ENCODE data around the gene SGIP1.

Gene SGIP1

GRCh38 chr1:66605419-66605997 is 71.6 kb downstream of the SGIP1 start:
- no peak for DNase-seq (ENCODE audit: low read depth in 2 of 2)

- DNase-seq (ENCODE audit: low read depth in 2 of 2): no peak
Observed at GRCh38 chr1:66606362-66607065, 72.6 kb downstream of the SGIP1 start.

DNA sequence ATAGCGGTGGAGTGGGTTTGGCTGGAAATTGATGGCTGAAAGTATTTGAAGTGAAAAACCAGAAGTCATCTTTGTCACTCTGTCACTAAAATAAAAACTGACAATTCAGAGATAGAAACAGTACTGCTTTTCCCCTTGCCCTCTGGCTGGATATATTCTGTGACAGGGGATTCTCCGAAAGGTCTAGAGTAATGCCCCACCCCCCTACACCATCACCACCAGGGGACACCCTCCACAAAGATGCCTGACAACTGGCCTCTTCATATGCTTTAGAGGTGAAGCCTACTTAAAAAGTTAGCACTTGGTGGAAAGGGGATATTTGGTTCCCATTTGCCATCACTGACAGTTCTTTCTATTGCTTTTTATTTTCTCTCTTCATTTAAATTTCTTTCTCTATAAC is 73.5 kb downstream of the SGIP1 start:
- DNase-seq (ENCODE audit: low read depth in 2 of 2): no peak

DNA sequence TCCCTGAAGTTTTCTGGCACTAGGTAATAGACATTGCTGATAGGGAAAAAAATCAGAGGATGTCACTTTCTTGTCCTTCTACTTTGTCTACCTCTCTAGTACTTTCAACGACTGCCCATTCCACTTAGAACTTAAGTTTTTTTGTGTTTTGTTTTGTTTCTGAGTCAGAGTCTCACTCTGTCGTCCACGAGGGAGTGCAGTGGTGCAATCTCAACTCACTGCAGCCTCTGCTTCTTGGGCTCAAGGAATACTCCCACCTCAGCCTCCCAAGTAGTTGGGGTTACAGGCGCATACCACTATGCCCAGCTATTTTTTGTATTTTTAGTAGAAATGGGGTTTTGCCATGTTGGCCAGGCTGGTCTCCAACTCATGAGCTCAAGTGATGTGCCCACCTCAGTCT is 79.2 kb downstream of the SGIP1 start:
- DNase-seq (ENCODE audit: low read depth in 2 of 2): no peak

- DNase-seq (ENCODE audit: low read depth in 2 of 2): no peak
Observed at GRCh38 chr1:66617362-66618184, 83.6 kb downstream of the SGIP1 start.

DNA sequence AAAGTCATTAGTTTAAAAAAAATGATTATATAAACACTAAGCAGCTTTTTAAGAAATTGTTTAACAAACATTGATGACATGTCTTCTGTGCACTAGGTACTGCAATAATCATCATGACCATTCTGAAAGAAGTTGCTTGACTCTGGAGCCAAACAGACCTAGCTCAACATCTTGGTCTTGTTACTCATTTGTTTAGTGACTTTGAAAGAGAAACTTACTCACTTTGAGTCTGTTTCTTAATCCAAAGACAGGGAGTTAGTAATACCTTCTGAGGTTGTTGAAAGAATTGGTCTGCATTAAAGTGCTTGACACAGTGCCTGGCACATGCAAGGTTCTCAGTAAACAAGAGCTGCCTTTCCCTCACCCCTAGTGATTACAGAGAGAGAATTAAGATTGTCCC is 84.4 kb downstream of the SGIP1 start:
- DNase-seq (ENCODE audit: low read depth in 2 of 2): no peak

DNA sequence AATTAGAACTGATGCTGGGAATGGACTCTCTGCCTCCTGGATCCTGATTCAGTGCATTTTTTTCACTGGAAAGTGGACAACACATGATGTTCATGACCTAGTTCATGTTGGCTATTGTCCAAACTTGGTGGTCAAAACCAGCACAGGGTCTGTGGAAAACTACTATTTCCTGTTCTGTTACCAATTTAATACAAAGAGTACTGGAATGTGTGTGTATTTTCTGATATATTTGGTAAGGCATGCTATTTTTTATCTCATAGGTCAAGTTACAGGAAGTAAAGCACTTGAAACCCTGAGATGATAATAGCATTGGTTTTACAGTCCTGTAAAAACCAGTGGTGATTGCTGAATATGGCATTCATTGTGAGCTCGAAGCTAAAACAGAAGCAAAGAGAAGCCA is 89.9 kb downstream of the SGIP1 start:
- no peak for DNase-seq (ENCODE audit: low read depth in 2 of 2)

- DNase-seq (ENCODE audit: low read depth in 2 of 2): no peak
Observed at GRCh38 chr1:66624412-66625060, 90.6 kb downstream of the SGIP1 start.

DNA sequence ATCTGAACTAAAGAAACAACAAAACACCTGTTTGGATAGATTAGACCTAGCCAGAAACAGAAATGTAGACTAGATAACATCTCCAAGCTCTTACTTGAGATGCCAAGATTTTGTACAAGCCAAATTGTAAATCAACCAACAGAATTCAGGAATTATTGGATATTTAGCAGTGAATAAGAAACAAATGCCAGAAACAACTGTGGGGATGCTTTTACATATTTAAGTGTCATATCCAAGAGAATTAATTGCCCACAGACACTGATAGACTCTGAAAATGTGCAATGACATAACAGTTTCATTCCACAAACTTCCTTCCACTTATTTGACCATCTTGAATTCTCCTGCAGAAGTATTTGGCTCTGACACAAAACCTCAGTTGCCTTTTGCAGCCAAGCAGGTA is 92.3 kb downstream of the SGIP1 start:
- DNase-seq (ENCODE audit: low read depth in 2 of 2): no peak

DNA sequence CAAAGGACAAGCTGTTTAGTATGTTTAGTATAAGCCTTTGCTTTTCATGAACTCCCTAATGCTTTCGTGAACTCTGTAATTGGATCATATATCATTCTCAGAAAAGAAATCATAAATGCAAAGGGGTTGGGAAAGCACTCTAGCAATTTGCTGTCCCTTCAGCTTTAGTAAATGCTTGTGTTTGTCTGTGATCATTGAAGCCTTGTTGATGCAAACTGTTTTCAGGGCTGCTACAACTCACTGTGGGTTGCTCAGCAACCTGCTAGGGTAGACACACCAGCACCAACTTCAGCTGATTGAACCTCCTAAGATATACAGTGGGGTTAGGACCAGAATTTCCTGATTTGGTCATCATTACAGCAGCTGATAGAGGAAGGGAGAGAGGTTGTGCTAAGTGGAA is 95.0 kb downstream of the SGIP1 start:
- no peak for DNase-seq (ENCODE audit: low read depth in 2 of 2)

DNA sequence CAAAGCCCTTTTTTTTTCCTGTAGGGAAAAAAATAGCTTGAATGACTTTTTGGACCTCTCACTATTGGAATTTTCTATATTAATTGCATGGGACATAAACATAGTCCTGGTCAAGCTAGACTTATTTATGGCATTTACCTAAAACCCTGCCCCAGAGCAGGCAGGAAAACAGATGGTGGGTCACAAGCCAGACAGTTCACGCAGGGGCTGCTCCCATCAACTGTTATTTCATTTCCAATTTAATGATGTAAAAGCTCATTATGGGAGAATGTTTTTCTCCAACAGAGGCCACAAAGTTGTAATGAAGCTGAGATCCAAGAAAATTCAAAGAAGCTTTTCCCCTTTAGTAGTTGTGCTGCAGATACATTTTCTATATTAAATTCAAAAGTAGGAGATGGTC is 99.2 kb downstream of the SGIP1 start:
- DNase-seq (ENCODE audit: low read depth in 2 of 2): no peak

GRCh38 chr1:66637146-66637545 is 103.2 kb downstream of the SGIP1 start:
- DNase-seq (ENCODE audit: low read depth in 2 of 2): no peak

DNA sequence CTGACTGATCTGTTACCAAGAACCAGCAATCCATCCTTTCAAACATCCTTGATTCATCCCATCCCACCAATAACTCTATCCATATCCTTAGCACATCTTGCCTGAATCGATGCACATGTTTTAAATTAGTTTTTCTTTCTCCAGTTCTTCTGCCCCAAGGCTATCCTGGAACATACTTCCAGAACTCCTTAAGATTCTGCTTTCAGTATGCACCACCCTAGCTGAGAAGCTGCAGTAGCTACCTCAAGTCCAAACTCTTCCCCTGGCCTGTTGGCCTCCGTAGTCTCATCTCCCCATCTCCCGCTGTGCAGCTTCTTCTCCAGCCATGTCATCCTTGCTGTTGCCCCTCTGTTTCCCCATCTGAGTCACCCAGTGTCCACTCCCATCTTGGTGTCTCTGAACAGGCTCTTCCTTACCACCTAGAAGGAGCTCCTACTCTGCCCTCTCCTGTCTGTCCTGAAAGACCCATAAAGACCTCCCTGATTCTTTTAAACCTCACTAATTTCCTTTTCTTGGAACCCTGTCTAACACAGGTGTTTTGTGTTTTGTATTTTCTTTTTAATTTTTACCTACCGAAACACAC is 108.0 kb downstream of the SGIP1 start:
- no peak for DNase-seq (ENCODE audit: low read depth in 2 of 2)

DNA sequence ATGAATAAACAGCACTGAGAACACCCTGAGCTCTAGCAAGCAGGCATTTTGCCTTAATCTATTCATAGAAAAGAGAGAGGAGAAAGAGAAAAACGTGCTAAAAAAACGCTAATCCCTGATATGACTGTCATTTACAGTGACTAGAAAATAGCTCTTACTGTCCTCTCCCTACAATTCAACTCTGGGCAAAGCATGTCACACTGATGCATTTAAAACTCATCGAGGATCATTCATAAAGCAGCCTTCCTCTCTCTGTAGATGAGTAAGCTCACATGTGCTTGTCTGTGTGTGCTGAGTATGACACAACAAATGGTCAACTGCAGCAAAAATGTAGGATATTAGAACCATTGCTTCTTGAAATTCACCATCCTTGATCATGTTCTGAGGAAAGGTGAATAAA is 109.0 kb downstream of the SGIP1 start:
- DNase-seq (ENCODE audit: low read depth in 2 of 2): no peak

GRCh38 chr1:66644331-66644730 is 110.4 kb downstream of the SGIP1 start:
- no peak for DNase-seq (ENCODE audit: low read depth in 2 of 2)

DNA sequence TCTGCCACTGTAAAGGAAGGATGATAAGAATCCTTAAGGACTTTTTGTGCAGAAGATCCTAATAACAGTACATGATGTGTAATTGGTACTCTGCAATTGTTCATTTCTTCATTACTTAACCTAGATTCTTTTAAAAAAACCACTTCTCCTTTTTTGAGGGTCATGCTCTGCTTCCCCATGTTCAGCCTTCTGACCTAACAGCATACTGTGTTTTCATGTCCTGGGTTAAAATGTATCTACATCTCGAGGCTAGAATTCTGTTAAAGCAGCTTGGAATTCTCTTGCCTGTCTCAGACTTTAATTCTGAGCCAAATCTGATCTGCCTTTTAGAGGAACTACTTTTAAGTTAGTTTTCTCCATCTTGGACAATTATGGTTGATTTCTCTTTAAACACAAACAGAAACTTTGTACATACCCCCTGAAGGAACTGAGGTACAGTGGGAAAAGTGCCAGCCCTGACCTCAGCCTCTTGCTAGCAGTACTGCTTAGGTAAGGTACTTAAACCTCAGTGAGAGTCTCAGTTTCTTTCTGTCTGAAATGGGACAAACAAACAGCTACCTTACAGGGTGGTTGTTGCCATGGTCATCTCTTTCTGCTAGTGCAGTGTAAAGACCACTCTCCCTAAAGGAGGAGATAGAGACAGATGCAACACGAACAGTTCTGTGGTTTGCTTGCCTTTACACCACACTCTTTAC is 115.1 kb downstream of the SGIP1 start:
- DNase-seq (ENCODE audit: low read depth in 2 of 2): no peak

GRCh38 chr1:66652556-66652955 is 118.6 kb downstream of the SGIP1 start:
- DNase-seq (ENCODE audit: low read depth in 2 of 2): no peak

DNA sequence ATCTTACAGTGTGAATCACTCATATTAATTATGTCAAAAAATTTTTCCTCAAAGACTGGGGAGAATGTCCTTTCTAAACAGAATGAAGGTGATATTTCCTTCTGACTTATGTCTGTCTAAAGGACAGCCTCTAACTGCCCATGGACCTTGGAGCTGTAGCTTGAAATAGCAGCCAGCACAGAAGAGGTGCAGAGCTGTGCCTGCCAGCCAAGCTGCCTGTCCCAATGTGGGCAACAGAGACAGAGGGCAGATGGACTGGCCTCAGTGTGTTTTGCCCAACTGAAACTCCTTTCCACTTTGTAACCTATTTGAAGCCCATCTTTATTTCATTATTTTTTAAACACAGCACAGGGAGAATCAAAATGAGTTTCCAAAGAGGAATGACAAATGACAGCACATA is 120.7 kb downstream of the SGIP1 start:
- DNase-seq (ENCODE audit: low read depth in 2 of 2): no peak

- no peak for DNase-seq (ENCODE audit: low read depth in 2 of 2)
Observed at GRCh38 chr1:66671455-66671854, 137.5 kb downstream of the SGIP1 start.

GRCh38 chr1:66676613-66677298 is 142.8 kb downstream of the SGIP1 start:
- DNase-seq (ENCODE audit: low read depth in 2 of 2): no peak

DNA sequence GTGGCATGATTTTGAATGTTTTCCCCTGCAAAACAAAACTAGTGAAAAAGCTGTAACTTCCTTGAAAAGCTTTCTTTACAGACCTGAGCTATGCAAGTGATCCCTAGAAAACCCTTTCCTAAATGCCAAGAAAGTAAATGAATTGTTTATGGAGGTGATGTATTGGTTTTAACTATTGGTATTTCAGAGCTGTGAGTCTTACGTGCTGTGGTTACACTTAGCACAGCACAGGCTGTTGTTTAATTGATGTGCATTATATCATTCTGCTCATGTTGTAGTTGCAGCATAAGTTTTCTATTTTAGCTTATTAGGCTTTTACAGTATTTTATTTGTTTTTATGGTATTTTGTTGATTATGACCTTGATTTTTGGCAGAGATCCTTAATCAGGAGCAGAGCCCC is 144.2 kb downstream of the SGIP1 start:
- no peak for DNase-seq (ENCODE audit: low read depth in 2 of 2)
